Measurements from ENCODE around the gene RGL2.
A peak's percentile ranks its signal among the peaks of the same experiment; 100 is the strongest.

The RGL2 gene

GRCh38 chr6:33316603-33317418 lies 18.1 kb upstream of the RGL2 start:
- DNase-seq, result no peak

- DNase-seq, result no peak
Observed at GRCh38 chr6:33315793-33316602, 17.3 kb upstream of the RGL2 start.

GRCh38 chr6:33314943-33315792 lies 16.4 kb upstream of the RGL2 start:
- no peak for DNase-seq

GRCh38 chr6:33314515-33314942 lies 15.8 kb upstream of the RGL2 start:
- peak; percentile 73 for DNase-seq

- DNase-seq, result peak; percentile 80
Observed at GRCh38 chr6:33313709-33314514, 15.2 kb upstream of the RGL2 start, which contains the start of gene TAPBP. TAPBP (minus strand) TSS chr6:33314078; CDS start chr6:33314041, 37 bp downstream.

- DNase-seq, result peak; percentile 71
Observed at GRCh38 chr6:33313105-33313708, 14.5 kb upstream of the RGL2 start.

- DNase-seq, result peak; percentile 66
Observed at GRCh38 chr6:33312361-33313104, 13.8 kb upstream of the RGL2 start.

GRCh38 chr6:33306356-33306755 lies 7.6 kb upstream of the RGL2 start:
- DNase-seq, result no peak

GRCh38 chr6:33305052-33305451 lies 6.3 kb upstream of the RGL2 start:
- no peak for DNase-seq

GRCh38 chr6:33304216-33304615 lies 5.5 kb upstream of the RGL2 start:
- DNase-seq, result no peak

GRCh38 chr6:33301877-33302276 lies 3.1 kb upstream of the RGL2 start:
- DNase-seq, result no peak

- peak; percentile 94 for DNase-seq
Observed at GRCh38 chr6:33299237-33299944, 649 bp upstream of the RGL2 start.

GRCh38 chr6:33297956-33298772 lies 578 bp downstream of the RGL2 start:
- peak; percentile 85 for DNase-seq

- DNase-seq, result no peak
Observed at GRCh38 chr6:33297406-33297955, 1.3 kb downstream of the RGL2 start.

GRCh38 chr6:33296797-33297405 lies 1.8 kb downstream of the RGL2 start:
- DNase-seq, result no peak

- DNase-seq, result no peak
Observed at GRCh38 chr6:33295621-33296369, 2.9 kb downstream of the RGL2 start.

- DNase-seq, result no peak
Observed at GRCh38 chr6:33294086-33294823, 4.5 kb downstream of the RGL2 start.

Measured in right forelimb (tissue), 1 donor.